Measurements from ENCODE around the gene CNTN4.

The CNTN4 gene

DNA sequence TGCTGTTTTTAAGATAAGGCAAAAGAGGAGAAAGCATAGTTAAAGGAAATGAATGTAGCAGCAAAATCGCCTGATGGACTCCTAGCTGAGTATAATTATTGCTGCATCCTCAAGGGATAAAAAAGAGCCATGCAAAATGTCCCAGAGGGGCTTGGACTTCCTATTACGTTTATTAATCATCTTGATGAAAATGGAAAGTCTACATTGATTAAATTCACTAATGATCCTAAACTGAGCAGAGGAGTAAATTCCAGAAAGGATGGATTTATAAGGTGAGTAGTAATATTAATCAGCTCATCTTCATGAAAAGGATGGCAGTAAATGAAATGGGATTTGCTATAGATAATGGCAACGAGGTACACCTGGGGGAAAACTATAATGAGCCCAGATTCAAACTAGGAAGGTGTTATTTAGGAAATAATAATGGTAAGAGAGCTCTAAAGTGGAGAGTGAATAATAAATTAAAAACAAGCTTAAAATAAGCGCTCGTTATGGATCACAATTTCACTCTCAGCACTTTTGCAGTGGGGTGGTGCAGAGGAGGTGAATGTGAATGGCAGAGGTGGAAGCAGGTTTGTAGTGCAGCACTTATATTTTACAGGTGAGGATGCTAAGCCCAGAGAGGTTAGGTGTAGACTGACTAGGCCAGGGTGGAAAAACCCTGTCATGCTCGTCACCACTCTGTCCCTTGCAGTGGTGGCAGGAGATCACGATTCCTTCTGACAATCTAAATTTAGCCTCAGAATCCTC lies 989.2 kb downstream of the CNTN4 start:
- Histone ChIP-seq H3K4me1 (ENCODE audit: low read depth, poor library complexity, severe bottlenecking) (no peaks in the 10 kb centered on the region), H3K27ac (no peak overlapping the region), H2AFZ (ENCODE audit: low read depth) (no peak overlapping the region), H3K36me3 (ENCODE audit: insufficient read depth) (no peaks in the 10 kb centered on the region), H3K27me3 (ENCODE audit: insufficient read depth, low read depth) (no peaks in the 10 kb centered on the region), H3K4me3 (IDR thresholded peaks at IDR 0.05; ENCODE audit: insufficient read depth, low read depth, low read length) (no peak overlapping the region), H4K20me1 (ENCODE audit: insufficient read depth) (no peaks in the 10 kb centered on the region), H3K4me2 (no peak overlapping the region), H3K9ac (no peak overlapping the region), H3K79me2 (ENCODE audit: insufficient read depth, low read depth) (no peaks in the 10 kb centered on the region)
- TF ChIP-seq CTCF (conservative IDR thresholded peaks at IDR 0.05; ENCODE audit: low read depth, low read length) = no peak

DNA sequence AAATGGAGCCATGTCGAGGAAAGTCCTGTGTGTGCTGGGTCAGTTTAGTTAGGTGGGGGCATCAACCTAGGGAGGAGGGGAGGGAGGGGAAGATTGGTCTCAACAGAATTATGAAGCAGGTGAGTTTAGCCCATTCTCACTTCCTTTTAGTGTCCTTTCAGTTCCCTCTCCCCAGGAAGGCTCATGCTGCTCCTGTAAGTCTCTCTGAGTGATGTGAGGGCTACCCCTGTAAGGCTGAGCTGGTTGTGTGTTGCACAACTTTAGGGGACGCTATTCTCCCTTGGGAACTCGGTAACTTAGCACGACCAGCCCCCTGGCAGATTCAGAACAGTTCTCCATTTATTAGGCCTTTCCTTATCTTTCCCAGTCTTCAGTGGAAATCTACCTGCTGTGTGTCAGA lies 990.4 kb downstream of the CNTN4 start:
- H4K20me1 ChIP-seq (ENCODE audit: insufficient read depth) = no peaks in the 10 kb centered on the region
- H3K27ac ChIP-seq = no peak overlapping the region
- no peaks in the 10 kb centered on the region for H3K4me1 ChIP-seq (ENCODE audit: low read depth, poor library complexity, severe bottlenecking)
- no peak overlapping the region for H3K4me2 ChIP-seq
- no peak overlapping the region for H2AFZ ChIP-seq (ENCODE audit: low read depth)
- no peak overlapping the region for H3K4me3 ChIP-seq (IDR thresholded peaks at IDR 0.05; ENCODE audit: insufficient read depth, low read depth, low read length)
- H3K9ac ChIP-seq = no peak overlapping the region
- H3K79me2 ChIP-seq (ENCODE audit: insufficient read depth, low read depth) = no peaks in the 10 kb centered on the region
- no peaks in the 10 kb centered on the region for H3K27me3 ChIP-seq (ENCODE audit: insufficient read depth, low read depth)
- no peaks in the 10 kb centered on the region for H3K36me3 ChIP-seq (ENCODE audit: insufficient read depth)
- no peak for TF ChIP-seq CTCF (conservative IDR thresholded peaks at IDR 0.05; ENCODE audit: low read depth, low read length)

DNA sequence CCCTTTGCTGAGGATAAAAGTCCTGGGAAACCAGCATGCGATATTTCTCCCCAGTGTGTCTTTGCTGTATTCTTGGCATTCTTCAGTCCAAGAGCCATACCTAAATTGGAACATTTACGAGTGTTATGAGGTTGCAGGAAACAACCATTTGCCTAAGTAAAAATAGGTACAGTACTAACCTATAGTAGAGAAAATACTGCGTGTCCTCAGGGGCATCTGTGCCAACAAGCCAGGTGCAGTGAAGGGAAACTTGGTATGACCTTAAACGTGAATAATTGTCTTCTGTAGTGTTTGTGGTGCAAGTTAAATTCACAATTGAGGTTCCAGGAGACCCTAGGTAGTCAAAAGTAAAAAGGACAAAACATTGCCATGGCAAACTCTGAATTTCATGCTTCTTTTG lies 999.3 kb downstream of the CNTN4 start:
- H3K9ac ChIP-seq = no peak overlapping the region
- no peak overlapping the region for H2AFZ ChIP-seq (ENCODE audit: low read depth)
- H4K20me1 ChIP-seq (ENCODE audit: insufficient read depth) = no peaks in the 10 kb centered on the region
- no peaks in the 10 kb centered on the region for H3K27me3 ChIP-seq (ENCODE audit: insufficient read depth, low read depth)
- no peak overlapping the region for H3K27ac ChIP-seq
- no peaks in the 10 kb centered on the region for H3K79me2 ChIP-seq (ENCODE audit: insufficient read depth, low read depth)
- no peak overlapping the region for H3K4me2 ChIP-seq
- no peak for TF ChIP-seq CTCF (conservative IDR thresholded peaks at IDR 0.05; ENCODE audit: low read depth, low read length)
- H3K4me3 ChIP-seq (IDR thresholded peaks at IDR 0.05; ENCODE audit: insufficient read depth, low read depth, low read length) = no peak overlapping the region
- H3K4me1 ChIP-seq (ENCODE audit: low read depth, poor library complexity, severe bottlenecking) = no peaks in the 10 kb centered on the region
- no peaks in the 10 kb centered on the region for H3K36me3 ChIP-seq (ENCODE audit: insufficient read depth)

DNA sequence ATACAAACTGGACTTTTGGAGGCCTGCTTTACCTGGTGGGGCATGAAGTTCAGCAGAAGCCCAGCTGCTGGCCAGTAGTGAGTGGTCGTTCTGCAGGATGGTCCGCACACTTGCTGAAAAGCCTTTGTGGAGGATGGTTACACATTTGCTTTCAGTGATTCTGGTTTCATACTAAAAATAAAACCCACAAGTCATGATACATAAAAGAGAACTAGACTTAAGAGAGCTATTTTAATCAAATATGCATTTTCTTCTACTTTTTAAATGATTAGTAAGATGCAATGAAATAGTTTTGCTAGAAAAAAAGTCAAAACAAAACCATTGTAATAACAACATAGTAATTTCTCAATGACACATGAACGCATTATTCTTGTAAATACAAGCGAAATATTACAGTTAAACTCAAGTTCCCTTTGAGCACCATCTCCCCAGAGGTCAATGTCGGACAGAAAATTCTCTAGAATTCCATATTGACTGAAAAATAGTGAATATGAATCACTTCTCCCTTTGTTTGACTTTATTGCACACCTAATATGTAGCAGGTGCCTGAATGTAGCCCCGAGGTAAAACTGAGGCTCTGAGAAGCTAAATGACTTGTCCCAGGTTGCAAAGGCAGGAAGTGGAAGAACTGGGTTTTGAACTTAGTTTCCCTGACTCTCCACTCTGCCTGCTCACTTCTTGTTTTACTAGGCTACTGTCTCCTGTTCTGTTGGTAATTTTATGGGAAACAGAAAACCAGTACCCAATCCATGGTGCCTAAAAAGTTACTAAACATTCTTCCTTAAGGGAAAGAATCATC lies 1003.2 kb downstream of the CNTN4 start:
- Histone ChIP-seq H3K27ac (no peak overlapping the region), H3K27me3 (ENCODE audit: insufficient read depth, low read depth) (no peaks in the 10 kb centered on the region), H3K4me3 (IDR thresholded peaks at IDR 0.05; ENCODE audit: insufficient read depth, low read depth, low read length) (no peak overlapping the region), H3K9ac (no peak overlapping the region), H3K4me1 (ENCODE audit: low read depth, poor library complexity, severe bottlenecking) (no peaks in the 10 kb centered on the region), H2AFZ (ENCODE audit: low read depth) (no peak overlapping the region), H4K20me1 (ENCODE audit: insufficient read depth) (no peaks in the 10 kb centered on the region), H3K4me2 (no peak overlapping the region), H3K36me3 (ENCODE audit: insufficient read depth) (no peaks in the 10 kb centered on the region), H3K79me2 (ENCODE audit: insufficient read depth, low read depth) (no peaks in the 10 kb centered on the region)
- TF ChIP-seq CTCF (conservative IDR thresholded peaks at IDR 0.05; ENCODE audit: low read depth, low read length) = no peak

Data from KMS-11 (cell line).